K562 (cell line): ENCODE measurements around the gene RBFOX2. TPM values are rescaled to one million over a fixed set of nuclear protein-coding genes. Genes with fewer than 3 reads are reported as not detected.
A peak's percentile ranks its signal among the peaks of the same experiment; 100 is the strongest.

Experiments used
- ATAC-seq: fragments of 200-7000 bp; cut with Tn5 transposase; 3 replicates; pipeline ENCODE4 v1.9.1; 2020; ENCODE audit warnings: moderate library complexity
- BruUV-seq: library from RNA; stranded (reverse); fragments of 400-500 nt; replicated peaks from 2 replicates; lab custom pipeline; 2021; lab: Mats Ljungman, UMichigan
- CTCF ChIA-PET: fragments of 300-600 bp; formaldehyde crosslinking; extraction: SDS; loops from one replicate; lab custom pipeline; 2021; ENCODE audit warnings: low intra/inter-chr PET ratio; lab: Yijun Ruan, JAX
- POLR2A ChIA-PET: fragments of 300-600, 350-650 bp; sonication (Branson Sonifier 250); formaldehyde crosslinking; extraction: SDS; loops from one replicate; lab custom pipeline; 2021; ENCODE audit warnings: antibody characterized with exemption, inconsistent platforms; lab: Yijun Ruan, JAX
- DNase-seq, 4 experiments: peaks; one replicate each; pipeline versions ENCODE4 v3.0.0 to v3.0.0-alpha.2; 2011 to 2018; ENCODE audit warnings: low spot score in 3 of 4, mixed read lengths in 3 of 4; ENCODE audit errors: extremely low read depth in 1 of 4
- FAIRE-seq: peaks from 2 replicates; lab custom pipeline; 2011; peaks lifted over from hg19 to GRCh38; lab: Jason Lieb, UNC
- H2AFZ ChIP-seq: 2 replicates; pipeline ENCODE4 v1.6.0; 2011; ENCODE audit warnings: low read depth, low read length, control low read depth, inconsistent platforms
- H3K27ac ChIP-seq: fragments of 200-600 bp; 3 replicates; pipeline ENCODE4 v1.8.0; 2011; ENCODE audit warnings: low read depth, mild to moderate bottlenecking, control low read depth, inconsistent platforms, low read length, moderate library complexity, mixed read lengths; ENCODE audit errors: extremely low read depth
- H3K27me3 ChIP-seq, 2 experiments: fragments of 300-600 bp in 1 of 2; 2 replicates in 1 of 2; 3 replicates in 1 of 2; pipeline versions ENCODE4 v1.6.0 to v1.8.0; 2011; ENCODE audit warnings: inconsistent platforms in 2 of 2, low read length in 2 of 2, mild to moderate bottlenecking in 1 of 2, mixed read lengths in 1 of 2, moderate library complexity in 1 of 2; ENCODE audit not compliant: control insufficient read depth in 2 of 2, insufficient read depth in 2 of 2
- H3K36me3 ChIP-seq: fragments of 300-600 bp; 3 replicates; pipeline ENCODE4 v1.8.0; 2011; ENCODE audit warnings: mild to moderate bottlenecking, low read length, inconsistent platforms; ENCODE audit not compliant: control insufficient read depth, insufficient read depth
- H3K4me1 ChIP-seq, 2 experiments: fragments of 200-600 bp in 1 of 2; replicated peaks in 1 of 2; 2 replicates in 1 of 2; 3 replicates in 1 of 2; pipeline versions ENCODE4 v1.5.1 to v1.8.0; 2011; ENCODE audit warnings: inconsistent platforms in 2 of 2, low read length in 2 of 2, mild to moderate bottlenecking in 1 of 2, mixed read lengths in 1 of 2, moderate library complexity in 1 of 2; ENCODE audit not compliant: control insufficient read depth in 2 of 2, insufficient read depth in 2 of 2
- H3K4me2 ChIP-seq: 2 replicates; pipeline ENCODE4 v1.6.1; 2011; ENCODE audit warnings: low read length, control low read depth, inconsistent platforms, mixed read lengths; ENCODE audit not compliant: insufficient read depth
- H3K4me3 ChIP-seq: fragments of 200-600 bp; sonication (generic), shearing (Covaris generic); 2 replicates; pipeline ENCODE4 v1.5.1; 2016; ENCODE audit warnings: control low read depth, inconsistent platforms
- H3K79me2 ChIP-seq: fragments of 200-600 bp; 3 replicates; pipeline ENCODE4 v1.8.0; 2011; ENCODE audit warnings: low read length, inconsistent platforms; ENCODE audit not compliant: control insufficient read depth, insufficient read depth
- H3K9ac ChIP-seq, 2 experiments: 2 replicates each; pipeline versions ENCODE4 v1.6.0 to v1.6.1; 2011; ENCODE audit warnings: low read depth in 2 of 2, low read length in 2 of 2, control low read depth in 1 of 2, inconsistent platforms in 1 of 2, mild to moderate bottlenecking in 1 of 2, mixed read lengths in 1 of 2; ENCODE audit not compliant: insufficient read depth in 1 of 2
- H3K9me1 ChIP-seq: one replicate; pipeline ENCODE4 v1.6.0; 2011; ENCODE audit warnings: inconsistent platforms, mild to moderate bottlenecking, low read length, moderate library complexity; ENCODE audit not compliant: control insufficient read depth, insufficient read depth
- H3K9me3 ChIP-seq: replicated peaks from 2 replicates; pipeline ENCODE4 v1.5.1; 2011; ENCODE audit warnings: low read depth, low read length, inconsistent platforms; ENCODE audit not compliant: control insufficient read depth, insufficient read depth
- H4K20me1 ChIP-seq: replicated peaks from 2 replicates; pipeline ENCODE4 v1.6.1; 2011; ENCODE audit warnings: low read length, inconsistent platforms, mixed read lengths; ENCODE audit not compliant: control insufficient read depth, insufficient read depth
- CHD4 ChIP-seq: fragments of 200-600 bp; sonication (generic); IDR thresholded peaks from 3 replicates; pipeline ENCODE4 v1.6.1; 2012; ENCODE audit warnings: low read depth, mild to moderate bottlenecking, mixed read lengths, low read length, inconsistent platforms; ENCODE audit not compliant: insufficient read depth, insufficient replicate concordance, poor library complexity, severe bottlenecking
- MAFG ChIP-seq: fragments of 450-650 bp; conservative IDR thresholded peaks from 2 replicates; pipeline ENCODE4 v1.6.1; 2016; ENCODE audit warnings: missing genetic modification characterization, missing compliant biosample characterization
- MED1 ChIP-seq: sonication (generic); formaldehyde crosslinking; IDR thresholded peaks from 2 replicates; pipeline ENCODE4 v1.8.1; 2023; ENCODE audit warnings: missing genetic modification reagents, borderline replicate concordance
- MEF2D ChIP-seq: conservative IDR thresholded peaks from 2 replicates; pipeline ENCODE4 v1.6.1; 2016; ENCODE audit warnings: low read depth, missing genetic modification characterization, missing compliant biosample characterization
- NBN ChIP-seq: fragments of 450-650 bp; IDR thresholded peaks from 2 replicates; pipeline ENCODE4 v1.6.1; 2016; ENCODE audit warnings: low read depth, mild to moderate bottlenecking
- NFRKB ChIP-seq: fragments of 450-650 bp; IDR thresholded peaks from 2 replicates; pipeline ENCODE4 v1.6.1; 2016; ENCODE audit warnings: low read depth
- SIX5 ChIP-seq, 2 experiments: IDR thresholded peaks; 2 replicates each; pipeline ENCODE4 v1.6.1; 2011; ENCODE audit warnings: low read length in 2 of 2, borderline replicate concordance in 1 of 2, low read depth in 1 of 2, mild to moderate bottlenecking in 1 of 2, moderate library complexity in 1 of 2; ENCODE audit not compliant: insufficient read depth in 1 of 2
- YBX1 ChIP-seq: fragments of 450-650 bp; IDR thresholded peaks from 2 replicates; pipeline ENCODE4 v1.7.1; 2016; ENCODE audit warnings: mild to moderate bottlenecking
- ZNF316 ChIP-seq: fragments of 450-650 bp; IDR thresholded peaks from 2 replicates; pipeline ENCODE4 v1.6.1; 2016
- ZNF764 ChIP-seq: fragments of 250-450 bp; sonication (Bioruptor Pico); IDR thresholded peaks from 2 replicates; pipeline ENCODE4 v1.4.0; 2020; ENCODE audit warnings: low read depth, mild to moderate bottlenecking, moderate library complexity
- WGBS: fragments of 100-300 bp; shearing (Covaris generic); methylation state at CpG from one replicate; pipeline ENCODE4 v1.1.6; 2016; ENCODE audit warnings: low coverage, mixed read lengths; ENCODE audit not compliant: insufficient coverage; ENCODE audit errors: missing lambda C conversion rate; 5-methylcytosine and 5-hydroxymethylcytosine counted together
- in situ Hi-C: fragments of 300-500 bp; cut with MboI; formaldehyde crosslinking; loops from 4 replicates; pipeline ENCODE4 v1.15.0; 2018; ENCODE audit warnings: inconsistent platforms, mixed read lengths
- intact Hi-C: fragments of 100-400 bp; cut with micrococcal nuclease; formaldehyde crosslinking; loops from 2 replicates; pipeline ENCODE4 v1.14.2; 2022
- polyA plus RNA-seq, 8 experiments: library from polyadenylated mRNA; depleted of rRNA in 4 of 8; stranded (reverse) in 5 of 8; unstranded in 3 of 8; fragments of >200 nt; fragmentation: Nextera tagmentation in 2 of 8; fragmentation: Illumina TruSeq in 1 of 8; extraction: Ambion mirVana in 2 of 8; extraction: Trizol in 1 of 8; gene quantifications; 2 replicates each; pipeline versions ENCODE4 v1.2.1 to v1.2.3, GENCODE V29; 2011 to 2014; ENCODE audit warnings: inconsistent platforms in 1 of 8, missing spikeins in 1 of 8
- total RNA-seq, 7 experiments: library from RNA; depleted of rRNA in 6 of 7; stranded (reverse); fragments of >200 nt in 6 of 7; fragmentation: Illumina TruSeq in 2 of 7; extraction: Trizol in 2 of 7; gene quantifications; 2 replicates each; pipeline versions ENCODE4 v1.2.1 to v1.2.3, GENCODE V29; 2011 to 2021; ENCODE audit warnings: low replicate concordance in 1 of 7
- TF ChIP-seq, protein P1 (sequence below): sonication (generic); formaldehyde crosslinking; IDR thresholded peaks from 2 replicates; pipeline ENCODE4 v1.8.1; 2022; ENCODE audit warnings: missing genetic modification reagents
- TF ChIP-seq, protein P2 (sequence below): sonication (generic); formaldehyde crosslinking; IDR thresholded peaks from 2 replicates; pipeline ENCODE4 v1.8.0; 2023; ENCODE audit warnings: missing genetic modification reagents, mild to moderate bottlenecking, borderline replicate concordance

Gene RBFOX2
- total and polyA plus RNA-seq, 9 of the 15 experiments (the other 6 are each of a cell fraction or from before 2014, with no cell fraction given), result 5.8 to 24.8 (median 14.2) TPM

DNA sequence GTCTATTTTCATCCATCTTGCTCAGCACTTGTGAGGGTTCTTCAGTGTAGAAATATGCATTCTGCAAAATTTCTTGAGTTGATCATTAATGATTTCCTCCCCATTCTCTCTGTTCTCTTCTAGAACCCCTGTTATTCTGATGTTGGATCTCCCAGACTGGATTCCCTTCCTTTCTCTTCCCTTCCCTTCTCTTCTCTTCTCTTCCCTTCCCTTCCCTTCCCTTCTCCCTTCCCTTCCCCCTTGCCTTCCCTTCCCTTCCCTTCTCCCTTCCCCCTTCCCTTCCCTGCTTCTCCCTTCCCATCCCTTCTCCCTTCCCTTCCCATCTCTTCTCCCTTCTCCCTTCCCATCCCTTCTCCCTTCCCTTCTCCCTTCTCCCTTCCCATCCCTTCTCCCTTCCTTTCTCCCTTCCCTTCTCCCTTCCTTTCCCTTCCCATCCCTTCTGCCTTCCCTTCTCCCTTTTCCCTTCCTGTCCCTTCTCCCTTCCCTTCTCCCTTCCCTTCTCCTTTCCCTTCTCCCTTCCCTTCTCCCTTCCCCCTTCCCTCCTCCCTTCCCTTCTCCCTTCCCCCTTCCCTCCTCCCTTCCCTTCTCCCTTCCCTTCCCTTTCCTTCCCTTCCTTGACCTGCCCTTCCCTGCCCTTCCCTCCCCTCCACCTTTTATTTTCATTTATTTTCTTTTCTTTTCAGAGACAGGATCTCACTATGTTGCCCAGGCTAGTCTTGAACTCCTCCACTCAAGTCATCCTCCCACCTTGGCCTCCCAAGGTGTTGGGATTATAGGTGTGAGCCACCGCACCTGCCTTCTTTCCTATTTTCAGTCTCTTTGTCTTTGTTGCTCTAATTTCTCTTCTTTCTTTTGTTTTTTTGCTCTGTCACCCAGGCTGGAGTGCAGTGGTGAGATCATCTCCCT, 24.9 kb upstream of the RBFOX2 start:
- in situ Hi-C loops, result no loop called here
- FAIRE-seq, result no peak
- TF ChIP-seq CHD4 (no peak), YBX1 (no peak), SIX5 (IDR thresholded peaks at IDR 0.05; ENCODE audit: borderline replicate concordance in 1 of 2, insufficient read depth in 1 of 2, low read depth in 1 of 2, low read length in 2 of 2) (no peak), MEF2D (tag) (no peak), MAFG (tag) (peak; percentile 49; the same call in 1 of the 2 replicates), MED1 (CRISPR knock-in tag) (no peak), NBN (no peak), NFRKB (no peak), ZNF764 (no peak), ZNF316 (peak; percentile 21; the same call in 1 of the 2 replicates)
- TF ChIP-seq, protein P1, sequence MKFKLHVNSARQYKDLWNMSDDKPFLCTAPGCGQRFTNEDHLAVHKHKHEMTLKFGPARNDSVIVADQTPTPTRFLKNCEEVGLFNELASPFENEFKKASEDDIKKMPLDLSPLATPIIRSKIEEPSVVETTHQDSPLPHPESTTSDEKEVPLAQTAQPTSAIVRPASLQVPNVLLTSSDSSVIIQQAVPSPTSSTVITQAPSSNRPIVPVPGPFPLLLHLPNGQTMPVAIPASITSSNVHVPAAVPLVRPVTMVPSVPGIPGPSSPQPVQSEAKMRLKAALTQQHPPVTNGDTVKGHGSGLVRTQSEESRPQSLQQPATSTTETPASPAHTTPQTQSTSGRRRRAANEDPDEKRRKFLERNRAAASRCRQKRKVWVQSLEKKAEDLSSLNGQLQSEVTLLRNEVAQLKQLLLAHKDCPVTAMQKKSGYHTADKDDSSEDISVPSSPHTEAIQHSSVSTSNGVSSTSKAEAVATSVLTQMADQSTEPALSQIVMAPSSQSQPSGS (CRISPR knock-in tag), result no peak
- TF ChIP-seq, protein P2, sequence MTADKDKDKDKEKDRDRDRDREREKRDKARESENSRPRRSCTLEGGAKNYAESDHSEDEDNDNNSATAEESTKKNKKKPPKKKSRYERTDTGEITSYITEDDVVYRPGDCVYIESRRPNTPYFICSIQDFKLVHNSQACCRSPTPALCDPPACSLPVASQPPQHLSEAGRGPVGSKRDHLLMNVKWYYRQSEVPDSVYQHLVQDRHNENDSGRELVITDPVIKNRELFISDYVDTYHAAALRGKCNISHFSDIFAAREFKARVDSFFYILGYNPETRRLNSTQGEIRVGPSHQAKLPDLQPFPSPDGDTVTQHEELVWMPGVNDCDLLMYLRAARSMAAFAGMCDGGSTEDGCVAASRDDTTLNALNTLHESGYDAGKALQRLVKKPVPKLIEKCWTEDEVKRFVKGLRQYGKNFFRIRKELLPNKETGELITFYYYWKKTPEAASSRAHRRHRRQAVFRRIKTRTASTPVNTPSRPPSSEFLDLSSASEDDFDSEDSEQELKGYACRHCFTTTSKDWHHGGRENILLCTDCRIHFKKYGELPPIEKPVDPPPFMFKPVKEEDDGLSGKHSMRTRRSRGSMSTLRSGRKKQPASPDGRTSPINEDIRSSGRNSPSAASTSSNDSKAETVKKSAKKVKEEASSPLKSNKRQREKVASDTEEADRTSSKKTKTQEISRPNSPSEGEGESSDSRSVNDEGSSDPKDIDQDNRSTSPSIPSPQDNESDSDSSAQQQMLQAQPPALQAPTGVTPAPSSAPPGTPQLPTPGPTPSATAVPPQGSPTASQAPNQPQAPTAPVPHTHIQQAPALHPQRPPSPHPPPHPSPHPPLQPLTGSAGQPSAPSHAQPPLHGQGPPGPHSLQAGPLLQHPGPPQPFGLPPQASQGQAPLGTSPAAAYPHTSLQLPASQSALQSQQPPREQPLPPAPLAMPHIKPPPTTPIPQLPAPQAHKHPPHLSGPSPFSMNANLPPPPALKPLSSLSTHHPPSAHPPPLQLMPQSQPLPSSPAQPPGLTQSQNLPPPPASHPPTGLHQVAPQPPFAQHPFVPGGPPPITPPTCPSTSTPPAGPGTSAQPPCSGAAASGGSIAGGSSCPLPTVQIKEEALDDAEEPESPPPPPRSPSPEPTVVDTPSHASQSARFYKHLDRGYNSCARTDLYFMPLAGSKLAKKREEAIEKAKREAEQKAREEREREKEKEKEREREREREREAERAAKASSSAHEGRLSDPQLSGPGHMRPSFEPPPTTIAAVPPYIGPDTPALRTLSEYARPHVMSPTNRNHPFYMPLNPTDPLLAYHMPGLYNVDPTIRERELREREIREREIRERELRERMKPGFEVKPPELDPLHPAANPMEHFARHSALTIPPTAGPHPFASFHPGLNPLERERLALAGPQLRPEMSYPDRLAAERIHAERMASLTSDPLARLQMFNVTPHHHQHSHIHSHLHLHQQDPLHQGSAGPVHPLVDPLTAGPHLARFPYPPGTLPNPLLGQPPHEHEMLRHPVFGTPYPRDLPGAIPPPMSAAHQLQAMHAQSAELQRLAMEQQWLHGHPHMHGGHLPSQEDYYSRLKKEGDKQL (CRISPR knock-in tag), result no peak

More for the DNA sequence above, 24.9 kb upstream of the RBFOX2 start:
- intact Hi-C loops, result no loop called here
- CTCF ChIA-PET, result no interaction called here
- H3K36me3 ChIP-seq, result no peaks in the 10 kb centered on the region
- no peak overlapping the region for H3K4me3 ChIP-seq
- no peaks in the 10 kb centered on the region for H3K9me3 ChIP-seq
- ATAC-seq, result no peak
- H3K4me1 ChIP-seq, result peaks cover 0 to 24% of the 10 kb centered on the region in 2 experiments; a peak in 3 of 5 replicates
- H3K9ac ChIP-seq, result no peak overlapping the region
- WGBS, result 60% methylated on average over 1 of the region's 1 CpG
- no TSS peak for BruUV-seq
- H3K9me1 ChIP-seq, result no peaks in the 10 kb centered on the region
- no peaks in the 10 kb centered on the region; the same call in 1 of the 2 replicates for H4K20me1 ChIP-seq
- no peak for DNase-seq
- H3K27me3 ChIP-seq, result no peaks in the 10 kb centered on the region
- H3K4me2 ChIP-seq, result 0 out of 2 replicates have a peak overlapping the region, but pooled peaks have one; percentile 61
- H3K79me2 ChIP-seq, result no peaks in the 10 kb centered on the region
- peak overlapping the region; percentile 94; the same call in 2 of the 3 replicates for H3K27ac ChIP-seq
- POLR2A ChIA-PET, result interaction anchor here (1.4 kb wide), 2 partner anchors 12 to 18 kb away, joined by 3 to 7 read pairs; no protein-coding TSS in a partner anchor
- peak overlapping the region; percentile 92 for H2AFZ ChIP-seq
